ENCODE data around the gene HUS1. TPM values are rescaled to one million over a fixed set of nuclear protein-coding genes. Genes with fewer than 3 reads are reported as not detected.
"Not testable (repeated sequence)": the region's sequence is repeated elsewhere in the genome, so short reads cannot be mapped to it uniquely, and the experiment has no call there.

Gene HUS1
- total RNA-seq, 4 donors from 2014 or later: 18.3 to 33.0 (median 23.0) TPM

DNA sequence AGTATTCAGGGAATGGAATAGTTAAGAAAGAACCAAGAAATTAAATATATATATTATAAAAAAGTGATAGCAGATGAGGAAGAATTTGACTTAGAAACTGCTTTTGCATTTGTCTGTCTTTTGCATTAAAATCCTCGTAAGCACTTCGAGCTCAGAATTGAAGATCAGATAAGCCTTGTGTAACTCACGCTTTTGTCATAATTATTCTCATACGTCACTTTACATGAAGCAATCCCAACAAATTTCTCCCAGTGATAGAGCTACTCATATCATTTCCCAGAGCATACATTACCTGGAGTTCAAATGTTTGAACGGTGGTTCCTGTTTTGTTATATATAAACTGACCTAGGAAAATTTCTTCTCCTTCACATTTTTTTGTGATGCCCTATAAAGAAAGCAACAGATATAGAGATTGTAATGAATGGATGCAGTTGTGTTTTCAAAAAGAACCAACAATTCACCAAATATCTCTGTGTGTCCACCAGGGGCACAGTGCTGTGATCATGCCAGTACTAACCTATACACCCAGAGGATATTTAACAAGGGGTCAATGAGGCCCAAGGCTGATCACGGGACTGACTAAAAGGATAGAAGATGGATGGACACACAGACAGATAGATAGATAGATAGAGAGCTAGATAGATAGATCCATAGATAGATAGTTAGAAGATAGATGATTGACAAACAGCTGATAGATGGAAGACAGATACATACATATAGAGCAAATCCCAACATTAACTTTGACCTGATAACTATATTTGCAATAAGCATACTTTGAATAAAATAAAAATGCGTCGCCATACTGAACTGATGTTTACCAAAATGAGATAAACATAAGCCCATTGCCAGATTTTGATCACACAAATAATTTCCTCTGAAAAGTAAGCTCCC is 9.3 kb upstream of the HUS1 start:
- in situ Hi-C loops (cut with MboI; ENCODE audit: low sequenced_read_pairs in 4 of 4): loop anchor here in 1 of 4 donors (10.0 kb wide), 1 partner anchor 106 kb away; no protein-coding TSS in a partner anchor
- no peak for ATAC-seq

DNA sequence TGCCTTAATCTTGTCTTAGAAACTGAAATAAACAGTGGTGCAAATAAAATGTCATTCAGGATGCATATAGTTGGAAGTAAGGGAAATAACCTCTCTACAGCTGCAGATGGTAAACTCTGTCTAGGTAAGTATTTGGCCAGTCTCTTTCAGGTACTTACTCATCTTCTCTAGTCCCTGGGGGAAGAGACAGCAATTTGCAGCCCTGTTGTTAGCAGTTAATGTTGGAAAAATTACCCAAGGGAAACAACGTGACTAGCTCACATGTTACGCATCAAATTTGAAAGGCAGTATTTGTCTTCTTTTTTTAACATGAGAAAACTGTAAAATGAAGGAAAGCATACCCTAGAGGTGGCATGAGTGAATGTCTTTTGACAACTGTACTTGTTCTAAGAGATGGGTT is 3.2 kb upstream of the HUS1 start:
- in situ Hi-C loops (cut with MboI; ENCODE audit: low sequenced_read_pairs in 4 of 4): loop anchor here in 1 of 4 donors (10.0 kb wide), 1 partner anchor 112 kb away; no protein-coding TSS in a partner anchor

More for the DNA sequence above, 9.3 kb upstream of the HUS1 start:
- intact Hi-C loops (cut with DNase I; ENCODE audit: low total_unique reads): no loop called here
- no peak overlapping the region for H3K27ac ChIP-seq
- TF ChIP-seq, protein P1, sequence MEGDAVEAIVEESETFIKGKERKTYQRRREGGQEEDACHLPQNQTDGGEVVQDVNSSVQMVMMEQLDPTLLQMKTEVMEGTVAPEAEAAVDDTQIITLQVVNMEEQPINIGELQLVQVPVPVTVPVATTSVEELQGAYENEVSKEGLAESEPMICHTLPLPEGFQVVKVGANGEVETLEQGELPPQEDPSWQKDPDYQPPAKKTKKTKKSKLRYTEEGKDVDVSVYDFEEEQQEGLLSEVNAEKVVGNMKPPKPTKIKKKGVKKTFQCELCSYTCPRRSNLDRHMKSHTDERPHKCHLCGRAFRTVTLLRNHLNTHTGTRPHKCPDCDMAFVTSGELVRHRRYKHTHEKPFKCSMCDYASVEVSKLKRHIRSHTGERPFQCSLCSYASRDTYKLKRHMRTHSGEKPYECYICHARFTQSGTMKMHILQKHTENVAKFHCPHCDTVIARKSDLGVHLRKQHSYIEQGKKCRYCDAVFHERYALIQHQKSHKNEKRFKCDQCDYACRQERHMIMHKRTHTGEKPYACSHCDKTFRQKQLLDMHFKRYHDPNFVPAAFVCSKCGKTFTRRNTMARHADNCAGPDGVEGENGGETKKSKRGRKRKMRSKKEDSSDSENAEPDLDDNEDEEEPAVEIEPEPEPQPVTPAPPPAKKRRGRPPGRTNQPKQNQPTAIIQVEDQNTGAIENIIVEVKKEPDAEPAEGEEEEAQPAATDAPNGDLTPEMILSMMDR (IDR thresholded peaks at IDR 0.05 in 4 of 5, conservative IDR thresholded peaks at IDR 0.05 in 1 of 5): peak in 1 of 5 experiments; percentile 13
- TF ChIP-seq POLR2A (IDR thresholded peaks at IDR 0.05): no peak
- no peak overlapping the region for H3K4me3 ChIP-seq
- DNase-seq: no peak
- H3K4me1 ChIP-seq: no peaks in the 10 kb centered on the region
- no peaks in the 10 kb centered on the region for H3K36me3 ChIP-seq
- H3K27me3 ChIP-seq: peaks cover 0 to 2% (median 0%) of the 10 kb centered on the region in 3 donors
- no peaks in the 10 kb centered on the region for H3K9me3 ChIP-seq

DNA sequence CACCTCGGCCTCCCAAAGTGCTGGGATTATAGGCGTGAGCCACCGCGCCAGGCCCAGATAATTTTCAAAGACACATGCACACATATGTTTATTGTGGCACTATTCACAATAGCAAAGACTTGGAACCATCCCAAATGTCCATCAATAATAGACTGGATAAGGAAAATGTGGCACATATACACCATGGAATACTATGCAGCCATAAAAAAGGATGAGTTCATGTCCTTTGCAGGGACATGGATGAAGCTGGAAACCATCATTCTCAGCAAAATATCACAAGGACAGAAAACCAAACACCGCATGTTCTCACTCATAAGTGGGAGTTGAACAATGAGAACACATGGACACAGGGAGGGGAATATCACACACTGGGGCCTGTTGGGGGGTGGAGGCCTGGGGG is 1.2 kb upstream of the HUS1 start:
- H3K4me3 ChIP-seq; H3K9me3 ChIP-seq; ATAC-seq; H3K4me1 ChIP-seq; DNase-seq; intact Hi-C loops (cut with DNase I; ENCODE audit: low total_unique reads); H3K27ac ChIP-seq; H3K27me3 ChIP-seq: not testable (repeated sequence)
- in situ Hi-C loops (cut with MboI; ENCODE audit: low sequenced_read_pairs in 4 of 4): loop anchor here in 1 of 4 donors (10.0 kb wide), 1 partner anchor 114 kb away; no protein-coding TSS in a partner anchor
- H3K36me3 ChIP-seq: peaks cover 0 to 28% of the 10 kb centered on the region in 2 donors

More for the DNA sequence above, 3.2 kb upstream of the HUS1 start:
- H3K4me3 ChIP-seq: no peak overlapping the region
- no peak for DNase-seq
- H3K36me3 ChIP-seq: peaks cover 0 to 8% of the 10 kb centered on the region in 2 donors
- no peak overlapping the region for H3K27ac ChIP-seq
- no peak for TF ChIP-seq POLR2A (IDR thresholded peaks at IDR 0.05)
- TF ChIP-seq, protein P1 (IDR thresholded peaks at IDR 0.05 in 4 of 5, conservative IDR thresholded peaks at IDR 0.05 in 1 of 5): no peak
- intact Hi-C loops (cut with DNase I; ENCODE audit: low total_unique reads): no loop called here
- H3K9me3 ChIP-seq: no peaks in the 10 kb centered on the region
- ATAC-seq: no peak
- peaks cover 8 to 9% of the 10 kb centered on the region in 2 donors for H3K4me1 ChIP-seq
- no peaks in the 10 kb centered on the region for H3K27me3 ChIP-seq

DNA sequence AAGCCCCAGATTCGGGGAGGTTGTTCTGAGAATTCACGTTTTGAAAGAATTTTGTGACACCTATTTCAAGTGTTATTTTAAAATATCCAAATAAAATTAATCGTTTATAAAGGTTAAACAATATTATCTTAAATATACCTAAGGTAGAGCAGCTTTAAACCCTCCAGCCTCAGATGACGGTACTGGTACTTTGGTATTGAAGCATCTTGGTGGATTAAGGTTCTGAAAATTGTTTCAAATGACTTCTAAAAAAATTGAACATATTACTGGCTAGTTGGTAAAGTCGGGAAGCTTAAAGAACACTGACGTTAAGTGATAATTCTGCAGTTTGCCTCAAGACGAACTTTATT is 392 bp upstream of the HUS1 start:
- Histone ChIP-seq H3K9me3 (no peaks in the 10 kb centered on the region), H3K36me3 (peaks cover 0 to 36% of the 10 kb centered on the region in 2 donors), H3K27me3 (no peaks in the 10 kb centered on the region), H3K4me3 (peak overlapping the region; percentile 68 to 90 (median 74)), H3K4me1 (peaks cover 8 to 9% of the 10 kb centered on the region in 2 donors), H3K27ac (peak overlapping the region; percentile 78 to 82 (median 82))
- TF ChIP-seq, protein P1 (IDR thresholded peaks at IDR 0.05 in 4 of 5, conservative IDR thresholded peaks at IDR 0.05 in 1 of 5): no peak
- no peak for TF ChIP-seq POLR2A (IDR thresholded peaks at IDR 0.05)
- intact Hi-C loops (cut with DNase I; ENCODE audit: low total_unique reads) (loop anchor here (1.0 kb wide), 1 partner anchor 108 kb away; no protein-coding TSS in a partner anchor), in situ Hi-C loops (cut with MboI; ENCODE audit: low sequenced_read_pairs in 4 of 4) (loop anchor here in 2 of 4 donors (10.0 kb wide), 1 partner anchor 115 kb away; no protein-coding TSS in a partner anchor)
- ATAC-seq (no peak), DNase-seq (no peak)

DNA sequence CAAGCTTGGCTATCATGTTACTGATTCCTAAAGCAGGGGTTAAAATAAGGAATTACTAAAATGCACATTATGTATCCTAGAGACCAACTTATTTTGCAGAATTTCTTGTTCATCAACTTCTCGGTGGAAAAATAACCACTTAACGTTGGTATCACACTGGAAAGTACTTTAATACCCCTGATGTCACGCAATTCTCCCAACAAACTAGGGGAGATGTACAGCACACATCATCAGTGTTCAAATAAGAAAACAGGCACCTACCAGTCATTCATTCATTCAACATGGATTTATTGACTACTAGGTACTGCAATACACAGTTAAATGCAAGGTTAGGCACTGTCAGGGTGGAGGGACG is 648 bp downstream of the HUS1 start:
- ATAC-seq: no peak
- H3K4me1 ChIP-seq: peaks cover 8 to 9% of the 10 kb centered on the region in 2 donors
- H3K9me3 ChIP-seq: no peaks in the 10 kb centered on the region
- H3K4me3 ChIP-seq: peak overlapping the region; percentile 68 to 90 (median 74)
- peaks cover 0 to 47% of the 10 kb centered on the region in 2 donors for H3K36me3 ChIP-seq
- peak overlapping the region; percentile 78 to 82 (median 82) for H3K27ac ChIP-seq
- in situ Hi-C loops (cut with MboI; ENCODE audit: low sequenced_read_pairs in 4 of 4) (loop anchor here in 1 of 4 donors (10.0 kb wide), 1 partner anchor 116 kb away; no protein-coding TSS in a partner anchor), intact Hi-C loops (cut with DNase I; ENCODE audit: low total_unique reads) (loop anchor here (1.0 kb wide), 1 partner anchor 110 kb away; no protein-coding TSS in a partner anchor)
- TF ChIP-seq, protein P1 (IDR thresholded peaks at IDR 0.05 in 4 of 5, conservative IDR thresholded peaks at IDR 0.05 in 1 of 5): no peak
- TF ChIP-seq POLR2A (IDR thresholded peaks at IDR 0.05): no peak
- no peak for DNase-seq
- no peaks in the 10 kb centered on the region for H3K27me3 ChIP-seq
